CD4-positive, alpha-beta T cell treated with Interleukin-10 for 1 hour (primary cell): Measurements from ENCODE around the gene HOXA11.

Experiments
- DNase-seq: peaks from one replicate; pipeline ENCODE4 v3.0.0-alpha.2; 2020

HOXA11 gene

DNA sequence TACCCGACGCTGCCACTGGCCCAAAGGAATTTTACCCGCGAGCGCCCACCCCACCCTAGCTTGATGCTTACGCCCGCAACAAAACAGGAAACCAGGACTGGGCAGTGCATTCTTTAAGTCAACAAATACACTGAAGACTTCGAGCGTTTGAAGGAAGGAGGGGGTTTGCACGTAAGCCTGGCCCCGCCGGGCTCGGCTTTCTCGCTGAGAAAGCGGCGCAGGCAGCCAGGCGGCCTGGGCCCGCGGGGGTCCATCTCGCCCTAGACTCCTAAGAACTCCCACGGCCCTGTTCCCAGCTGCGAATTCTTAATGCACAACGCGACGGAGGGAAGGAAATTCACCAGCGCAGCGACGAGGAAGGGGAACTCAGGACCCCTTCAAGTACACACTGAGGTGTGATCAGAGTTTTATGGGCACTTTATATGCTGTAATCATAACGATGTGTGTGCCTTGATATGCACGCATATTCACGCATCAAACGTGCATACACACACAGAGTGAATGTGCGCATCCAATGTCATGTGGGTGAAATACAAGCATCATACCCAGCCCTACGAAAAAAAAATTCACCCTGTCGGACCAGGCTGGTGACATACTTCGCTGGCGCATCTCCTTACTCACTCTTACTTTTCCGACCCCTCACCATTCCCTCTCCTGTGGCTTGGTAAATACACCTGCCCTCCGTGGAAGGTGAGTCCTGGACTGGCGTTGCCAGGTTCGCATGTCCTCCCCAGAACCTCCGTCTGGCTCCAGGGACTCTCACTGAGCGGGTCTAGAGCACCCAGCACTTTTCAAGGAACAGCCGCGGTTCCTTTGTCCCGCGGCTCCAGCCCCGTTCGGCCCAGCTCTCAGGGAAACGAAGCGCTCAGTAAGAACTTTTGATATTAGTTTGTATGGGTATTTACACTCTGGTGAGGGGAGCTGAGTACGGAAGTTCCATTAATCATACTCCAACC is 20.6 kb upstream of the HOXA11 start:
- no peak for DNase-seq

DNA sequence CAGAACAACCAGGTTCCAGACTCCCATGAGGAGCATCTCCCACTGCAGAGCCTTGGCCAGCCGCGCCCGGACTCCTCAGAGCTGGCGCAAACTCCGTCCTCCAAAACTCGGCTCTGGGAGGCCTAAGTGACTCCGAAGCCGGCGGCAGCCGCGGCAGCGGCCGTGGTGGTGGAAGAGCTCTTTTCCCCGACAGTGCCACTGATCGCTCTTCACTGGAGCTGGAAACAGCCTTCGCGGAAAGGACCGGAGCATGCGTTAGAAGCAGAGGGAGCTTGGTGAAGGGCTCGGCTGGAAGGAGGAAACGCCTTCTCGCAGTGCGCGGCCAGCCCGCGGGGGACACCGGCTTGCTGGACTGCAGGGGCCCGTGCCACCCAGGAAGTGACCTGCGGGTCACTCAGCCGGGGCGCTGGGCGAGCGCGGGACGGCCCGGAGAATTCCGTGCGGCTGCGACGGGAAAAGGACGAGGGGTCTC is 19.9 kb upstream of the HOXA11 start:
- no peak for DNase-seq

DNA sequence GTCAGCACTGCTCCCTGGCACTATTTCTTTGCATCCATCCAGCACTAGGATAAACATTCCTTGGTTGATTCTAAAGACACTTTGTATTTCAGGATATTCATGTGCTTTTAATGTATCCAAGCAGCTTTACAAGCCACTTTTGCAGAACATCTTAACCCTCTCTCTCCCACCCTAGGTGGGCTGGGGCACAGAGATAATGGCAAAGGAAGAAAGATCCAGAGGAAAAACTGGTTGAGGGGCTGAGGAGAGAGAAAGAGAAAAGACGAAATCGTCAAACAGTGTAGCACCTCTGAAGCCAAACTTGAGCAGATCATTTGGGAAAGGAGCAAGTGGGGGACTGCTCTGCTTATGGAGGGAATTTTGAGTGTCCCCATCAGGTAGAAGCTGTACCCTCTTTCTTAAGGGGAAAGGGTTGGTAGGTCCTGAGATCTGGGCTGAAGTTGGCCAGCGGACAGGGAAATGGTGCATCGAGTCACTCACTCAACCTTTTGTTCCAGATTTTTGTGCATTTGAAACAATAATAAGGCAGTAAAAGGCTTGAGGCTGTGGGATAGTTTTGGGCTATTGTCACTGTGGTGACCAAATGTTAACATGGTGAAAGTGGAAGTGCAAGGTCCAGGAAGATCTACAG is 19.0 kb upstream of the HOXA11 start:
- no peak for DNase-seq

DNA sequence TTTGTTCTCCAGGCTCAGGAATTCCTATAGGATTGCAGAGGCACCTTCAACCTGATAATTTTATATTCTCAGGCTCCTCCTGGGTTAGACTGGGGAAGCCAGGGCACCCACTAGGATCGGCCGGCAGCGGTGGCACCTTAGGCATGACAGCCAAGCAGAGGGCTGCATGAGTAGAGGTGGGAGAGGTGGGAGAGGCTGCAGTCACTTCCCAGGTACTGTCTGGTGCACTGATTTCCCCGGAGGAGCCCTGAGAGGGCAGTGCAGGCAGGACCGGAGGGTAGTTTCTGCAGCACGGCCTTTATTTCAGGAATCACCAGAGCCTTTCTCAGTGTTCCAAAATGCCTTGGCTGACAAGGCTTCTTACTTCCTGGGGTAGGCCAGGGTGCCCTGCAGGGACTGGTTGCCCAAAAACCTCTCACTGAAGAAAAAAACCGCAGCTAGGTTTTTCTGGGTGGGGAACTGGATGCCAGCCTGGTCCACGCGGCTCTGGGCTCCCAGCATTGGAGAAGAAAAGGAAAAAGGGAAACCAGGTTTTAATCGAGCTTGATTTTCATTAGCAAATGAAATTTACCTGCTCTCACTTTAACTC is 18.4 kb upstream of the HOXA11 start:
- DNase-seq = no peak

DNA sequence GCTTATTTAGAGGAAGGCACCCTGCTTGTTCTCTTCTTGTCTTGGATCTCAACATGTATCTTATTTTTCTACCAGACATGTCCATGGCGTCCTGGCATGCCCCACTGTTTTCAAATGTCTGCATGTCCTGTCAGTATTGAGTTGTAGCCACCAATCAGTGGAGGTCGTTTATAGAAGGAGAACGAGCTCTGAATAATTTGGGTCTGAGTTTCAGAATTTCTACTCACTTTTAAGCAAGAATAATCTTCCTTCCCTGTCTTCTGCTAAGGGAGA is 17.8 kb upstream of the HOXA11 start:
- DNase-seq = no peak

DNA sequence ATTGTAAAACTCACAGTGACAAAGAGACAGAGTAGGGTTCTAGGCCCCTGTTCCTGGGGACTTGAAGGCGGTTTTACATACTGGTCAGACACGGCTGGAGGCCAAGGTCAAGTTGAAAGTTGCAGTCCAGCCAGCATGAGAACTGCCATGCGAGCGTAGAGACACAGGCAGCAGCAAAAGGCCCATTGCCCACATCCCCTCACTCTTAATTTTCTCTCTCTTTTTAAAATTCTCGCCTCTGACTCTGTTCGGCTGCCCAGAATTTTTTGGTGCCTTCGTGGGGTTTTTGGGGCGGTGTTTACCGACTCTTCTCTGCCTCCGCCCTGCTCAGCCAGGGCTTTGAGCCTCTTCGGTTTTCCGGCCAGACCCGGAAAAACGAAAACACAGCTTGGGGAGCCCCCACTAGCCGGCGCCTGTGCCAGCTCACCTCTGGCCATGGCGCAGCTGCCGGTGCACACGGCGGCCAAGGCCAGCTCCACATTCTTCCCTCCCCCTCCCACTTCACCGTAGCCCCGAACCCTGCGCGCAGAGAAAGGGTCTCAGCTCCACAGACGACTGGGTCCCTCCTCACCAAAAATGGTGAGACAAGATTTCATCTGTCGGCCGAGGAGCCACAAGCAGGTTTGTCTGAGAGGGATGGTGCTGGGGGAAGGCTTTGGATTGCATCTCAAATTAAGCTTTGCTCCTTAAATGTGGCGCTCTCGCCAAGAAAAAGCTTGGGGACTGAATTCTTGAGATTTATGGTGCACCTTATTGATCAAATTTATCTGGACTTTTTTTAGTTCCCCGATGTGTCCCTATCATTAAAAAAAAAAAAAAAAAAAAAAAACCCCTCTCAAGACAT is 17.2 kb upstream of the HOXA11 start:
- no peak for DNase-seq

DNA sequence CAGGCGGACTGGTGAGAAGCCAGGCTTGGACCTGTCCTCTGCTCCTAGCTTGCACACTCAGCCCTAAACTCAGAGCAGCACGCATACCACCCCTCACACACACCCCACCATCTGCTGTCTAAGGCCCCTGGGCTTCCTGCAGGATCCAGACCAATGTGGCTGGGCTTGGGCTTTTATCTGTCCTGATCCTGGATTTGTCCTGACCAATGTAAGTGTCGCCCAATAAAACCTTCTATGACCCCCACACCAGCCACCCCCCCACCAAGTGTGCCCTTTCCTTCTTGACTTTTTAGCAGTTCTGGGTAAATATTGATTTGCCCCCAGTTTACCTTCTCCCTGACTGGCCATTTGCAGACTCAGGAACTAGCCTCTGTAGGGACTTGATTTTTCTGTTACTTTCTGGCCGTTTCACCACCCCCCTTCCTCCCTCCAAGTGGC is 16.6 kb upstream of the HOXA11 start:
- no peak for DNase-seq

DNA sequence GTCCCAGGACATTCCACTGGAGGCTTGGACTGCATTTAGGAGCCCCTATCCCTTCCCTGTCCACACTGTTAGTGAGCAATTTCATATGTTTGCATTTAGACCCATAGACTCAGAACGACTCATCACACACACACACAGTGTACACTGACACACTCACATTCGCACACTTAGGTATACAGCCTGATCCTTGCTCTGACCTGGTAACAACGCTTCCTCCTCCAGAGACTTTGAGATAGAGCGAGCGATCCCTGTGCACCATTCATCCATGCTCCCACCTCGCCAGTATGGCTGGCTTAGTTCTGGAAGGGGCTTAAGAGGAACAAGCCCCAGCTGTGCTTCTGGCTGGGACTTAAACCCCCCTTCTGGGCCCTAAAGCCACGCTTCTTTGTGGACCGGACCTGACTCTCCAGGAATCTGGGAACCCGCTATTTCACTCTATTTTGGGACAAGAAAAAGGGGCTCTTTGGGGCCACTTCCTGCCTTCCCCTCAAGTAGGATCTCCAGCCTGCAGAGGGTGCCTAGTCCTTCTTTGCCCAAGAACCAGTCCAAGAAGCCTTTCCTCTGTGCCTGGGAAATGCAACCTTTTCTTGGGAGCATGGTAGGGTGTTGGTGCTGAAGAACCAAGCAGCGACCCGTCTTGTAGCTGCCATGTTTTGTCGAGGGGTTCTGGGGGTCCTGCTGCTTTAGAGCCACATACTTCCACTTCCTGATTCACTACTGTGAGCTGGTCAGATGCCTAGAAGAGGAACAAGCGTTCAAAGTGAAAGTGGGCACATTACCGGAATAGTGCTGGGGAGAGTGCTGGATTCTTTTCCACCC is 15.9 kb upstream of the HOXA11 start:
- no peak for DNase-seq

DNA sequence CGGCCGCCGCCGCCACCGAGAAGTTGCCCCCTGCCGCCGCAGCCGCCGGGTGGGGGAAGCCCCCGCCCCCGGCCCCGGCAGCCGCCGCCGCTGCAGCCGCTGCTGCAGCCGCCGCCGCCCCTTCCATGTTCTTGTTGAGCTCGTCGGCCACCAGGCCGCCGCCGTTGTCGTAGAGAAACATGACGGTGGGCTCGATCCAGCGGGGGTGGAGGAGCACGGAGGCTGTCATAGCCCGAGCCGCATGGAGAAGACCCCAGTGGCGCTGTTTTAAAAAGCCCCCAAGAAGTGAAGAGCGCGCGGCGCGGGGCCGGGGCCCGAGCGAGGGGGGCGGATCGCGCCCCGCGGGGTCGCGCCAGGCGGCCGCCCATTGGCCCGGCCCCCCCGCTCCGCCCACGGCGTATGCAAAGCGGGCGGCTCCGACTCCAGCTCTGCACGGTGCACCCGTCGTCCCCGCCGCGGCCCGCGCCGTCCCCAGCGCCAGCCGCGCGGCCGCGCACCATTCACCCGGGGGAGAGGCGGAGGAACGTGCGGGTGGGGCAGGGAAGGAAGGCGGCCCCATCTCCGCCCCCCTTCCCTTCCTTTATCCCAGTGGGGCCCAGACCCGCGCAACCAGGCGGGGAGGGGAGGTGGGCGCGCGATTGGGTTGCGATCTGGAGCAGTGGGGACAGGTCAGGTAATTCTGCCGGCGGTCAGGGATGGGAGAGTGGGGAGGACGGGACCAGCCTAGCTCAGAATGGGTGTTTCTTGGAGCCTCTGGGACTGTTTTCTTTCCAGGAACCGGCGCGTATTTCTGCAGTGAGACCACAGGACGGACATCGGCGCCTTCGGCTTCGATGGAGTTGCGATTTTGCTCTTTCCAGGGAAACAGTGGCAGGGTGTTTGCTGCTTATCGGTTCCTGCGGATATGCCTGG is 15.1 kb upstream of the HOXA11 start, which contains the start of gene HOXA13:
HOXA13 (minus strand) TSS at position 243 of the 912 bp plus-strand sequence; CDS start at position 229, 14 bp downstream.
- DNase-seq = no peak

DNA sequence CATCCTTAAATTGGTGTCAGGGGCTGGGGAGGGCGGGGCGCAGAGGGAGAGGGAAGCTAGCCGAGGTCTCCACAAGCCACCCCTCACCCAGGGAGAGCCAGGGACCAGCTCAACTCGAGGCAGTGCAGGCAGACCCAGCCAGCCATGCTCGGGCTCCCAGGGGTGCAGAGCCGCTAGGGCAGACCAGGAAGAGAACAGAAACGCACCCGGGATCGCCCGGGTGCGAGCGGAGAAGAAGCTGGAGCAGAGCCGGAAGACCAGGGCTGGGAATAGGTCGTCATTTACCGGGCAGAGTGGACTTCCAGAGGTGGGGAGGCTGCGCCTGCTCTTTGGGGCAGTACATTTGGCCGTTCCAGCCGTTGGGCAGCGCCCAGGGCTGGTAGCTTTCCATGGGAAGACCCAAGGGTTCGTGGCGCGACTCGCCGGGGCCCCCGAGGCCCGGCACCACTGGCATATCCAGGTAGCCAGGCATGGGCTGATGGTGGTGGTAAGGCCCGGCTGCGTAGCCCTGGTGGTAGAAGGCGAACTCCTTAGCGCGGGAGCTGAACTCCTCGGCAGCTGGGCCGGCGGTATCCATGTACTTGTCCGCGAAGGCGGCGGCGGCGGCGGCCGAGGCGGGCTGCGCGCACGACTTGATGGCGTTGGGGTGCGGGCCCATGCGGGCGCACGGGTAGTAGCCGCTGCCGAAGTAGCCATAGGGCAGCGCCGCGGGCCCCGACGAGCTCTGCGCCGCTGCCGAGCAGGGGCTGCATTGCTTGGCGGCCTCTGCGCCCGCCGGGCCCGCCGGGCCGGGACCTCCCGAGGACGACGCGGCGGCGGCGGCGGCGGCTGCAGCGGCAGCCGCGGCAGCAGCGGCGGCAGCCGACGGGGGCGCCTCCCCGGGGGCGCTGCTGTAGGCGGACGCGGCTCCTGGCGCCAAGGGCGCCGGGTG is 14.1 kb upstream of the HOXA11 start:
- DNase-seq = no peak

DNA sequence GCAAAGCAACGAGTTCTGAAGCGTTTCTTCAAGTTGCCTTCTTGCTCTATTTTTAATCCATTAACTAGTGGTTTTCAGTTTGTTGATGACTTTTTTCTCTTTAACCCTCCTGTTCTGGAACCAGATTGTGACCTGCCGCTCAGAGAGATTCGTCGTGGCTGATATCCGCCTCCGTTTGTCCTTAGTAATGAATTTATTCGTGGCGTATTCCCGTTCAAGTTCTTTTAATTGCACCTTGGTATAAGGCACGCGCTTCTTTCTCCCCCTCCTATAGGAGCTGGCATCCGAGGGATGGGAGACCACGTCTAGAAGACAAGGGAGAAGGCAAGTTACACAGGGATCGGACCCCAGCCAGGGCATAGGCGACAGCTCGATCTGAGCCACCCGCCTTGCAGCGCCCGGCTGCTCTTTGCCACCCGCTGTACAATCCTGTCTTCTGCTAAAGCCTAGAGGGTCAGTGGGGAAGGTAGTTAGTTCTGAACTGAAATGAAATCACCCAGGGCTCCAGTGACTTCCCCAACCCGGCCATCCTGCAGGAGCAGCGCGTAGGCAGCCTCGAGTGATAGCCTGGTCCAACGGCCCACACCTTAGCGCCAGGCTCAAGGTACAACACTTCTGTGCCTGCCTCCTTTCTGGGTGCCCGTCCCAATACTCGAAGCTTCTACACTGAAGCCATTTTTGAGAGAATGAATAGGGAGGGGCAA is 13.3 kb upstream of the HOXA11 start:
- no peak for DNase-seq

DNA sequence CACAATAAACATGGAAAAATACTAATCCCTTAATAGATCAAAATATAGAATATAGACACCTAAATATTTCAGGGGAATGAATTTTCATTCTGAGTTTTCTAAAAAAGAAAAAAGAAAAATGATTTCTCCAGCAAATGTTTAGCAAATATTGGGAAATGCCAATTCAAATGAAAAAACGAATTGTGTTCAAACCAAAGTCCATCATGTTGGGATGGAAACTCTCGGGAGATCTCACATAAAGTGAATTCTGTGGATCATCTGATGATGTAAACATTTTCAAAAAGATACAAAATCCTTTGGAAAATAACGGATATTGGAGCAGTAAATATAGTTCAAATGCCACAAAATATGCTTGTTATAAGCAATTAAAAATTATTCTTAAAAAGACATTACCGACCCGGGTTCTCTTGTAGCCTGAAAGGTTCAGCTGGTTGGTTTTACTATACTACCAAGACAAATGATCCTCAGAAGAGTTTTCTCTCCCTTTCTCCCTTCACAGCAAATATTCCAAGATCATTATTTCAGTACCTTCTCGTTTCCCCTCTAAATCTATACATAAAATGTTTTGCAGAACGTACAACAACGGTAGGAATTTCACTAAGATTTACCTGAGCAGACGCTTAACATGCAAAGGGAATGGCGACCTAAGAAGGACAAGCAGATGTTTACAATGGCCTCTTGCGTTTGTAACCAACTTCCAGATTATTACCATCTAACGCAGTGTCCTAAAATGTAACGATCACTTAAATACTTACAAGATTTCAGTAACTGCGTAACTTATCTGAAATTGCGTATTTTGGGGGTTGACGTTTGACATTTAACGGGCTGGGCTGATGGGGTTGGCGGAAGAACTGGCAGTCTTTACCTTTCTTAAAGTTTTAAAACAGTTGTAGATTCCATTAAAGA is 12.4 kb upstream of the HOXA11 start:
- DNase-seq = no peak

DNA sequence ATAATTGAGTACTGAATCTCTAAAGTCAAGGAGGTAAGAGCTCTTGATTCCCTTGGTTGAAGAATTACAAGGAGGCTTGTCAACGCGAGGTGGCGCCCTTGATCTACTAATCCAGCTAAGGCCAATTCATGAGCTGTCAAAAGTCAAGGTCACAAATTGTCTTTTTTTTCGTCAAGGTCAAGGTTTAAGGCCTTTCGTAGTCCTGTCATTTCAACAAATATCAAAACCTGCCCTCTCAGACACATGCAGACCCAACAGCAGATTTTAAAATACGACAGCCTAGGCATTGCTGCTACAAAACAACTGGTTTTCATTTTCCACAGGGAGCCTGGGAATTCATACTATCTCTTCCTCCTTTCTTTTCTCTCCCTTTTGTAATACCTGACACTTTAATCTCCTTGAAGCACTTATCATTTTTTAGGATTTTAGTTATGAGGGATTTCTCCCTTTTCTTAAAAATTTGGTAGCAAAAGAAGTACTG is 11.3 kb upstream of the HOXA11 start:
- DNase-seq = peak; percentile 82

DNA sequence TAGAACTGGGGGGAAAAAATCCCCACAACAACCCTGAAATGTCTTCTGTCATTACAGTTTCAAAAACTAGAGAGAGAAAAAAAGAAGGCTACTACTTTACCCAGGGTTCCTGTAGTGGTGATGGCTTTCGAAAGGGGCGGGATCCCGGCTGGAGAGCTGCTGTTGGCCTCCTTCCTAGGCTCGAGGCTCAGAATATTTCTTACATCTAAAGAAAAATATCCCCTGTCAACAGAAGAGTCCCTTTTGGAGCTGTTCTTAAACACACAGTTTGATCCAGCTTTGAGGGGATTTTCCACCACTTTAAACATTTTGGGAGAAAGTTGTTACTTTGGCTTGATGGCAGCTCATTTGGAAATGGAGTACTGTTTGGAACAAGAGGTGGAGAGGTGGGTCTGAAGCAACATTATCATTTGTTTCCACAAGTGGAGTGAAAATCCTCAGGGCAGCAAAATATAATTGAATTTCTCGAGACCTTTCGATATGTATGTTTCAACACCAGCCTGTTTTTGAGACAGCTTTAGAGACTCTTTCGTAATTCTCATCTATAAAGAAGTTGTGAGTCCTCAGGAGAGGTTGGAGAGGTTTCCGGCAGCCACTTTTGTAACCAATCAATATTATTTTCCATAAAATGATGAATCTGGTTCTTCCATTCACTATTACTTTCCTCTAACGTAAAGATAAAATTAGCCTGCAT is 9.8 kb upstream of the HOXA11 start:
- no peak for DNase-seq

DNA sequence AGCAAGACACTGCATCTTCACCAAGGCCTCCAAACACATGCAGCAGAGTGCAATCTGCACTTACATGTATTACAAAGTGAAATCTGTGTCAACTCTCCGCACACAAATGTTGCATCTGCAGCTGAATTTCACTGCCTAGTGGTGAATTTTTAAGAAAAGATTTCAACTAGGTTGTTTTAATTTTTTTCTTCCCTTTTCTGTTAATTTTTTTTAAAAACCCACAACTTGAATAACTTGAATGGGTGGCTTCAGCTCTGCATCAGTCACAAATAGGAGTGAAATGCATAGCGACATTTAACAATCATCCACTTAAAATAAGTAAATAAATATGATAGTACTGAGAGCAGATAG is 8.9 kb upstream of the HOXA11 start:
- DNase-seq = no peak

DNA sequence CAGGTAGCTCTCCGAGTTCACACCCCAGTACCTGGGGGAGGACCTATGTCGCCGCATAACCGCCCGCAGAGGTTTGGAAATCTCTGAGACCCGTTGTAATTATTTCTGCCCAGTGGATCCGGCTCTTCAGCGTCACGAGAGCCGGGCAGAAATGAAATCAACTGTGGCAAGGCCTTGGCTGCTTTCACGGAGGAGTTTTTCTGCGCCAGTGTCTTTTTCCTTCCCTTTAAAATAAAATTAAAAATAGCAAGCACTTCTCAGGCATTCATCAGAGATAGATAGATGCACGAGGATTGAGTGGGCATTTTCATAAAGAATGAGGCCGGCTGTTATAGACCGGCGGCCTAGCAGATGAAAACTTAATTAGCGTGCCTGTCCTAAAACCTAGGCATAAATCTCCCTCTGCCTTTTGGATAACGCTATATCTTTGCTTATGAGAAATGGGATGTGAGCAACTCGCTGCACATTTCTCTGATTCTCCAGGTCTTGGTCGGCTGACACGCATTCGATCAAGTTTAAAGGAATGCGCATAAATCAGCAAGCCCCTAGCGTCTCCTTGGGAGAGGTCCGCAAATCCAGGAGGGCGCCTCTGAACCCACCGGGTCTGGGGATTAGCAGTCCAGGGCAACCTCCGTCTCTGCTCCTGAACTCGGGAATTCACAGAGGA is 8.4 kb upstream of the HOXA11 start:
- DNase-seq = no peak
